Right lobe of liver (tissue), 6 donors: Measurements from ENCODE around the gene ZCCHC4. TPM values are rescaled to one million over a fixed set of nuclear protein-coding genes. Genes with fewer than 3 reads are reported as not detected.

Experiments
- ATAC-seq, 4 donors: fragments of 200-7000 bp; cut with Tn5 transposase; one replicate each; pipeline ENCODE4 v1.9.1; 2020; ENCODE audit warnings: mild to moderate bottlenecking in 4 of 4, moderate library complexity in 4 of 4
- DNase-seq, 3 donors: peaks; one replicate each; pipeline ENCODE4 v3.0.0-alpha.2; 2020
- H3K27ac ChIP-seq, 3 donors: fragments of 200-600 bp; one replicate each; pipeline ENCODE4 v1.8.0; 2022
- H3K27me3 ChIP-seq, 2 donors: fragments of 200-600 bp; one replicate each; pipeline ENCODE4 v1.8.0; 2022
- H3K36me3 ChIP-seq, 4 donors: fragments of 200-600 bp; sonication (generic) in 1 of 4; one replicate each; pipeline versions ENCODE4 v1.5.1 to v1.8.0; 2017 to 2022; ENCODE audit warnings: control low read depth in 1 of 4
- H3K4me1 ChIP-seq, 4 donors: fragments of 200-600 bp; sonication (generic) in 1 of 4; one replicate each; pipeline versions ENCODE4 v1.5.1 to v1.8.0; 2017 to 2022; ENCODE audit warnings: control low read depth in 1 of 4
- H3K4me3 ChIP-seq, 3 donors: fragments of 200-600 bp; one replicate each; pipeline ENCODE4 v1.8.0; 2022
- H3K9me3 ChIP-seq, 4 donors: fragments of 200-600 bp; sonication (generic) in 1 of 4; one replicate each; pipeline versions ENCODE4 v1.5.1 to v1.8.0; 2017 to 2022; ENCODE audit warnings: control low read depth in 1 of 4
- POLR2A ChIP-seq: fragments of 450-650 bp; IDR thresholded peaks from one replicate; pipeline ENCODE4 v1.6.1; 2017; ENCODE audit warnings: antibody characterized with exemption, mild to moderate bottlenecking
- WGBS: methylation state at CpG from one replicate; pipeline ENCODE4 v1.1.6; 2018; ENCODE audit warnings: low coverage, low lambda C conversion rate; ENCODE audit not compliant: insufficient coverage; ENCODE audit errors: missing lambda C conversion rate; 5-methylcytosine and 5-hydroxymethylcytosine counted together
- intact Hi-C, 2 donors: fragments of 100-400 bp; cut with DNase I; formaldehyde crosslinking; loops; one replicate each; pipeline versions ENCODE4 v1.11.2 to v1.14.1; 2022
- long read RNA-seq: library from polyadenylated mRNA; unstranded; transcript quantifications from one replicate; pipeline ENCODE4 v2.0.0, GENCODE V29; 2019
- total RNA-seq, 6 experiments: library from RNA; depleted of rRNA in 2 of 6; stranded (reverse); fragments of >200 nt in 2 of 6; fragmentation: NEBNext Ultra II Directional in 3 of 6; extraction: Animal tissue kit (Norgen Biotek cat#: 25700) in 3 of 6; gene quantifications; one replicate each; pipeline versions ENCODE4 v1.1.0 to v1.2.4, GENCODE V29; 2016 to 2023
- TF ChIP-seq, protein P1 (sequence below), 4 donors: fragments of 200-600 bp in 3 of 4; fragments of 450-650 bp in 1 of 4; IDR thresholded peaks; one replicate each; pipeline versions ENCODE4 v1.5.1 to v1.8.0; 2016 to 2022; ENCODE audit warnings: antibody characterized with exemption in 4 of 4, mild to moderate bottlenecking in 2 of 4
- donor health status: DM: no; HTN: yes; CAD: no.
- donor health status: DM: no; HTN: no; CAD: no.
- donor health status: DM: no; HTN: no; CAD: no.
- donor health status: DM: no; HTN: yes; CAD: no.
- donor health status: DM: no; HTN: yes; CAD: no.

The ZCCHC4 gene
- 1 to 10 TPM; 2.9 to 6.9 (median 3.9) TPM for total RNA-seq
- long read RNA-seq: 0 reads

GRCh38 chr4:25312496-25313200, at the start of gene ZCCHC4:
Gene ZCCHC4 (plus strand): TSS chr4:25312774. CDS start chr4:25312810, 36 bp downstream.
- DNase-seq (peak; percentile 90 to 92 (median 92)), ATAC-seq (peak; percentile 100)
- no peaks in the 10 kb centered on the region for H3K27me3 ChIP-seq
- TF ChIP-seq POLR2A: peak; percentile 66
- TF ChIP-seq, protein P1, sequence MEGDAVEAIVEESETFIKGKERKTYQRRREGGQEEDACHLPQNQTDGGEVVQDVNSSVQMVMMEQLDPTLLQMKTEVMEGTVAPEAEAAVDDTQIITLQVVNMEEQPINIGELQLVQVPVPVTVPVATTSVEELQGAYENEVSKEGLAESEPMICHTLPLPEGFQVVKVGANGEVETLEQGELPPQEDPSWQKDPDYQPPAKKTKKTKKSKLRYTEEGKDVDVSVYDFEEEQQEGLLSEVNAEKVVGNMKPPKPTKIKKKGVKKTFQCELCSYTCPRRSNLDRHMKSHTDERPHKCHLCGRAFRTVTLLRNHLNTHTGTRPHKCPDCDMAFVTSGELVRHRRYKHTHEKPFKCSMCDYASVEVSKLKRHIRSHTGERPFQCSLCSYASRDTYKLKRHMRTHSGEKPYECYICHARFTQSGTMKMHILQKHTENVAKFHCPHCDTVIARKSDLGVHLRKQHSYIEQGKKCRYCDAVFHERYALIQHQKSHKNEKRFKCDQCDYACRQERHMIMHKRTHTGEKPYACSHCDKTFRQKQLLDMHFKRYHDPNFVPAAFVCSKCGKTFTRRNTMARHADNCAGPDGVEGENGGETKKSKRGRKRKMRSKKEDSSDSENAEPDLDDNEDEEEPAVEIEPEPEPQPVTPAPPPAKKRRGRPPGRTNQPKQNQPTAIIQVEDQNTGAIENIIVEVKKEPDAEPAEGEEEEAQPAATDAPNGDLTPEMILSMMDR (IDR thresholded peaks at IDR 0.05): peak; percentile 97 to 100 (median 100)
- H3K36me3 ChIP-seq: peaks cover 0 to 11% (median 0%) of the 10 kb centered on the region in 4 donors
- WGBS: 0% methylated on average over 19 of the region's 40 CpGs
- intact Hi-C loops: no loop called here
- H3K9me3 ChIP-seq: no peaks in the 10 kb centered on the region
- peak within 1 kb of the TSS; percentile 64 to 85 (median 81) for H3K4me3 ChIP-seq
- peaks cover 0 to 5% (median 0%) of the 10 kb centered on the region in 4 donors for H3K4me1 ChIP-seq
- H3K27ac ChIP-seq: peak within 1 kb of the TSS; percentile 52 to 73 (median 52)

DNA sequence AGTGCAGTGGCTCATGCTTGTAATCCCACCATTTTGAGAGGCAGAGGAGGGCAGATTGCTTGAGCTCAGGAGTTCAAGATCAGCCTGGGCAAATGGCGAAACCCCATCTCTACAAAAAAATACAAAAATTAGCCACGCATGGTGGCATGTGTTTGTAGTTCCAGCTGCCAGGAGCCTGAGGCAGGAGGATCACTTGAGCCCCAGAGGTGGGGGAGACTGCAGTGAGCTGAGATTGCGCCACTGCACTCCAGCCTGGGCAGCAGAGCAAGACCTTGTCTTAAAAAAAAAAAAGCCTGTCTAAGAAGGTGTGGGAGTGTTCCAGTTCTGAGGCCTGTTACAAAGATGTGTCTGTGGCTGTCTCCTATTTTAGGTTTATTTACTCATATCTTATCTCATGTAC, 40.7 kb upstream of the ZCCHC4 start:
- 88% methylated on average over 3 of the region's 3 CpGs for whole genome bisulfite sequencing
- intact Hi-C loops: no loop called here
- TF ChIP-seq, protein P1 (IDR thresholded peaks at IDR 0.05): no peak
- no peak for TF ChIP-seq POLR2A

GRCh38 chr4:25280210-25280609, 32.4 kb upstream of the ZCCHC4 start:
- no peaks in the 10 kb centered on the region for H3K27me3 ChIP-seq
- no peak for TF ChIP-seq POLR2A
- TF ChIP-seq, protein P1 (IDR thresholded peaks at IDR 0.05): no peak
- ATAC-seq (no peak), DNase-seq (no peak)
- intact Hi-C loops: no loop called here
- H3K9me3 ChIP-seq: no peaks in the 10 kb centered on the region
- no peak overlapping the region for H3K4me3 ChIP-seq
- WGBS: 91% methylated on average over 4 of the region's 4 CpGs
- H3K36me3 ChIP-seq: peaks cover 0 to 25% (median 0%) of the 10 kb centered on the region in 4 donors
- H3K4me1 ChIP-seq: no peaks in the 10 kb centered on the region
- H3K27ac ChIP-seq: no peak overlapping the region

More for the DNA sequence above, 40.7 kb upstream of the ZCCHC4 start:
- Histone ChIP-seq H3K4me1 (no peaks in the 10 kb centered on the region), H3K36me3 (peaks cover 0 to 25% (median 3%) of the 10 kb centered on the region in 4 donors), H3K27ac (no peak overlapping the region), H3K27me3 (no peaks in the 10 kb centered on the region), H3K4me3 (no peak overlapping the region), H3K9me3 (no peaks in the 10 kb centered on the region)
- no peak for ATAC-seq
- DNase-seq: no peak

DNA sequence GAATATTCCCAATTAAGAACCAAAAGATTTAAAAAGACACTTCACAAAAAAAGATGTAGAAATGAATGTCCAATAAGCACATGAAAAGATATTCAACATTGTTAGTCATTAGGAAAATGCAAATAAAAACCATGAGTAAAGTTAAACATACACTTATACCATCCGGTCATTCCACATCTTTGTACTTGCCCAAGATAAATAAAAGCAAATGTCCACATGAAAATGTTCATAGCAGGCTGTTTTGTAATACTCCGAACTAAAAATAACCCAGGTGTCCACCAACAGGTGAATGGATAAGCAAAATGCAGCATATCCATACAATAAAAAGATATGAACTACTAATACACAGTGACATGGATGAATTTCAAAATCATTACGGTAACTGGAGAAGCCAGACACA, 28.6 kb upstream of the ZCCHC4 start:
- peaks cover 0 to 13% (median 0%) of the 10 kb centered on the region in 4 donors for H3K36me3 ChIP-seq
- ATAC-seq (peak in 2 of 4 donors; percentile 23 to 67), DNase-seq (no peak)
- no peak for TF ChIP-seq POLR2A
- TF ChIP-seq, protein P1 (IDR thresholded peaks at IDR 0.05): no peak
- no peaks in the 10 kb centered on the region for H3K9me3 ChIP-seq
- no peaks in the 10 kb centered on the region for H3K4me1 ChIP-seq
- no peaks in the 10 kb centered on the region for H3K27me3 ChIP-seq
- H3K27ac ChIP-seq: no peak overlapping the region
- 52% methylated on average over 3 of the region's 3 CpGs for WGBS
- intact Hi-C loops: no loop called here
- no peak overlapping the region for H3K4me3 ChIP-seq
